OCI-LY3 (cell line): ENCODE measurements around the gene KLF2.

Source experiments
- EZH2phosphoT487 ChIP-seq: fragments of 200-600 bp; shearing (Covaris generic); IDR thresholded peaks from 2 replicates; pipeline ENCODE4 v1.6.1; 2018; ENCODE audit warnings: antibody characterized with exemption, mixed run types, low read depth
- TF ChIP-seq, protein P1 (sequence below): fragments of 200-600, 300-600 bp; sonication (generic); IDR thresholded peaks from 2 replicates; pipeline ENCODE4 v1.5.1; 2014; ENCODE audit warnings: antibody characterized with exemption, low read length, low read depth

- TF ChIP-seq, protein P1, sequence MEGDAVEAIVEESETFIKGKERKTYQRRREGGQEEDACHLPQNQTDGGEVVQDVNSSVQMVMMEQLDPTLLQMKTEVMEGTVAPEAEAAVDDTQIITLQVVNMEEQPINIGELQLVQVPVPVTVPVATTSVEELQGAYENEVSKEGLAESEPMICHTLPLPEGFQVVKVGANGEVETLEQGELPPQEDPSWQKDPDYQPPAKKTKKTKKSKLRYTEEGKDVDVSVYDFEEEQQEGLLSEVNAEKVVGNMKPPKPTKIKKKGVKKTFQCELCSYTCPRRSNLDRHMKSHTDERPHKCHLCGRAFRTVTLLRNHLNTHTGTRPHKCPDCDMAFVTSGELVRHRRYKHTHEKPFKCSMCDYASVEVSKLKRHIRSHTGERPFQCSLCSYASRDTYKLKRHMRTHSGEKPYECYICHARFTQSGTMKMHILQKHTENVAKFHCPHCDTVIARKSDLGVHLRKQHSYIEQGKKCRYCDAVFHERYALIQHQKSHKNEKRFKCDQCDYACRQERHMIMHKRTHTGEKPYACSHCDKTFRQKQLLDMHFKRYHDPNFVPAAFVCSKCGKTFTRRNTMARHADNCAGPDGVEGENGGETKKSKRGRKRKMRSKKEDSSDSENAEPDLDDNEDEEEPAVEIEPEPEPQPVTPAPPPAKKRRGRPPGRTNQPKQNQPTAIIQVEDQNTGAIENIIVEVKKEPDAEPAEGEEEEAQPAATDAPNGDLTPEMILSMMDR = no peak
- TF ChIP-seq EZH2phosphoT487 = no peak
Observed at GRCh38 chr19:16293118-16294091, 31.2 kb upstream of the KLF2 start.
